ENCODE data around the gene BBX. TPM values are rescaled to one million over a fixed set of nuclear protein-coding genes. Genes with fewer than 3 reads are reported as not detected.

Gene BBX
- total RNA-seq, 4 donors from 2014 or later = 33.0 to 46.3 (median 36.7) TPM

DNA sequence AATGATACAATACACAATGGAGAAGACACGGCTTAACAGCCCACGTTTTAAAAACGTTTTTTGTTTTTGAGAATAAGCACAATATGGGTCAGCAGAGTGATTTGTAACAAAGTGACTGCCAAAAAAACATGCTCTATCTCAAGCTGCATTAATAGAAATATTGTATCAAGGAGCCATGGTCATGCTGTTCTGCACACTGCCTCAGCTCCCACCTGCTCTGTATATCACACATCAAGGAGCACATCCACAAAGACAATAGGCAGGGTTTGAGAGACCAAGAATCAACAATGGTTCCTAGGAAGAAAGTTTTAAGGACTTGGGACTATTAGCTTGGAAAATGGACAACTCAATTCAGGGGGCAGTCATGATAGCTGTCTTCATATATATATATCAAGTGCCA, 6.3 kb upstream of the BBX start:
- H3K36me3 ChIP-seq = no peaks in the 10 kb centered on the region
- H3K4me1 ChIP-seq = no peaks in the 10 kb centered on the region
- H3K27me3 ChIP-seq = no peaks in the 10 kb centered on the region
- no peak overlapping the region for H3K27ac ChIP-seq
- TF ChIP-seq POLR2A (IDR thresholded peaks at IDR 0.05) = no peak
- TF ChIP-seq, protein P1, sequence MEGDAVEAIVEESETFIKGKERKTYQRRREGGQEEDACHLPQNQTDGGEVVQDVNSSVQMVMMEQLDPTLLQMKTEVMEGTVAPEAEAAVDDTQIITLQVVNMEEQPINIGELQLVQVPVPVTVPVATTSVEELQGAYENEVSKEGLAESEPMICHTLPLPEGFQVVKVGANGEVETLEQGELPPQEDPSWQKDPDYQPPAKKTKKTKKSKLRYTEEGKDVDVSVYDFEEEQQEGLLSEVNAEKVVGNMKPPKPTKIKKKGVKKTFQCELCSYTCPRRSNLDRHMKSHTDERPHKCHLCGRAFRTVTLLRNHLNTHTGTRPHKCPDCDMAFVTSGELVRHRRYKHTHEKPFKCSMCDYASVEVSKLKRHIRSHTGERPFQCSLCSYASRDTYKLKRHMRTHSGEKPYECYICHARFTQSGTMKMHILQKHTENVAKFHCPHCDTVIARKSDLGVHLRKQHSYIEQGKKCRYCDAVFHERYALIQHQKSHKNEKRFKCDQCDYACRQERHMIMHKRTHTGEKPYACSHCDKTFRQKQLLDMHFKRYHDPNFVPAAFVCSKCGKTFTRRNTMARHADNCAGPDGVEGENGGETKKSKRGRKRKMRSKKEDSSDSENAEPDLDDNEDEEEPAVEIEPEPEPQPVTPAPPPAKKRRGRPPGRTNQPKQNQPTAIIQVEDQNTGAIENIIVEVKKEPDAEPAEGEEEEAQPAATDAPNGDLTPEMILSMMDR (IDR thresholded peaks at IDR 0.05) = no peak
- no peaks in the 10 kb centered on the region for H3K9me3 ChIP-seq
- no peak for DNase-seq
- no peak overlapping the region for H3K4me3 ChIP-seq

DNA sequence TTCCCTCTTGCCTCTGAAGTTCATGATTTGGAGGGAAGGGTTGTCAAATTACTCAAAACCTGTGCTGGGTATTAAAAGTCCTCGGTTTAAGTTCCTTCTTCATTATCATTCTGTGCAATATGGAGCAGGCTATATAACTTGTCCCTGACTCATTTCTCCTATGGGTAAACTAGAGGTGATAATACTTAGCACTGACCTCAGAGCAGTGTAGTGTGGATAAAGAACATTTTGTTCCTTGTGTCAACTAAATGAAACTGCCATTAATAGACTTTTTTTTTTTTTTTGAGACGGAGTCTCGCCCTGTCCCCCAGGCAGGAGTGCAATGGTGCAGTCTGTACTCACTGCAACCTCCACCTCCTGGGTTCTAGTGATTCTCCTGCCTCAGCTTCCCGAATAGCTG, 2.2 kb upstream of the BBX start:
- H3K4me1 ChIP-seq = peaks cover 0 to 7% (median 2%) of the 10 kb centered on the region in 4 donors
- TF ChIP-seq, protein P1 (IDR thresholded peaks at IDR 0.05) = no peak
- no peak for TF ChIP-seq POLR2A (IDR thresholded peaks at IDR 0.05)
- H3K36me3 ChIP-seq = no peaks in the 10 kb centered on the region
- H3K4me3 ChIP-seq = no peak overlapping the region
- no peaks in the 10 kb centered on the region for H3K9me3 ChIP-seq
- H3K27ac ChIP-seq = no peak overlapping the region
- H3K27me3 ChIP-seq = no peaks in the 10 kb centered on the region
- no peak for DNase-seq

DNA sequence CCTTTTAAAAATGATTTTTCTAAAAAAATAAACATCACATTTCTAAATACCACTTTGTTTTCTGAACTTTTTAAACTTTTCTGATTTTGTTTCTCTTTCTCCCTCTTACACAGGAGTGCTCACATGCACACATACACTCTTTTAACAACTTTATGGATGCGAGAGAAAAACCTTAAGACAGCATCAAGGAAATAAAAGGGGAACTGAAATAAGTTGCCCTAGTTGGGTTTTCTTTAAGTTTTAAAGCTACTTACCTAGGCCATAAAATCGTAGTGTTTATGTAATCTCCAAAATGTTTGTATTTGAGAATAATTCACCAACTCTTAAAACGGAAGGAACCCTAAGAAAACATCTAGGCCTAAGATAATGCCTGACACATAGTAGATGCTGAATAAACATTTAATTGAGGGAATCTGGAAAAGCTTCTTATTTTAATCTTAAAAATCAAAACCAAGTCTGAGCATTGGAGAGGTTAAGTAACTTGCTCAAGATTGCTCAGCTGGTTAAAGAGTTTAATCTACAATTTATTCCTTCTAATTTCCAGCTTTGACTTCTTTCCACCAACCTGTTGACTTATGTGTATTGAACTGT, 1.2 kb upstream of the BBX start:
- Histone ChIP-seq H3K4me1 (peaks cover 0 to 12% (median 2%) of the 10 kb centered on the region in 4 donors), H3K27me3 (no peaks in the 10 kb centered on the region), H3K27ac (no peak overlapping the region), H3K4me3 (no peak overlapping the region), H3K9me3 (no peaks in the 10 kb centered on the region), H3K36me3 (no peaks in the 10 kb centered on the region)
- DNase-seq = no peak
- TF ChIP-seq, protein P1 (IDR thresholded peaks at IDR 0.05) = no peak
- no peak for TF ChIP-seq POLR2A (IDR thresholded peaks at IDR 0.05)

DNA sequence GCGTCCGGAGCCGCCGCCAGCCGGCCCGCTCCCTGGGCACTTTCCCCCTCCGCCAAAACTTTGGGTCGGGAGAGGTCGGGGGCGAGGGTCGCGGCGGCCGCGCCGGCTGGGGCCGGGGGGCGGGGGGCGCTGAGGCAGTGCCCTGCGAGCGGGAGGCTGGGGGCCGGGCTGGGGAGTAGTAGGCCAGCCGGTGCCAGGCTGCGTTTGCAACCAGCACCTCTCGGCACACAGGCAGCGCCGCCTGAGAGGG, 452 bp downstream of the BBX start:
- H3K27me3 ChIP-seq = no peaks in the 10 kb centered on the region
- peak in 1 of 3 donors; percentile 64 for DNase-seq
- peaks cover 0 to 12% (median 2%) of the 10 kb centered on the region in 4 donors for H3K4me1 ChIP-seq
- peak overlapping the region; percentile 81 to 95 (median 92) for H3K4me3 ChIP-seq
- no peaks in the 10 kb centered on the region for H3K9me3 ChIP-seq
- TF ChIP-seq, protein P1 (IDR thresholded peaks at IDR 0.05) = no peak
- no peak for TF ChIP-seq POLR2A (IDR thresholded peaks at IDR 0.05)
- peak overlapping the region; percentile 90 to 97 (median 96) for H3K27ac ChIP-seq
- H3K36me3 ChIP-seq = no peaks in the 10 kb centered on the region

DNA sequence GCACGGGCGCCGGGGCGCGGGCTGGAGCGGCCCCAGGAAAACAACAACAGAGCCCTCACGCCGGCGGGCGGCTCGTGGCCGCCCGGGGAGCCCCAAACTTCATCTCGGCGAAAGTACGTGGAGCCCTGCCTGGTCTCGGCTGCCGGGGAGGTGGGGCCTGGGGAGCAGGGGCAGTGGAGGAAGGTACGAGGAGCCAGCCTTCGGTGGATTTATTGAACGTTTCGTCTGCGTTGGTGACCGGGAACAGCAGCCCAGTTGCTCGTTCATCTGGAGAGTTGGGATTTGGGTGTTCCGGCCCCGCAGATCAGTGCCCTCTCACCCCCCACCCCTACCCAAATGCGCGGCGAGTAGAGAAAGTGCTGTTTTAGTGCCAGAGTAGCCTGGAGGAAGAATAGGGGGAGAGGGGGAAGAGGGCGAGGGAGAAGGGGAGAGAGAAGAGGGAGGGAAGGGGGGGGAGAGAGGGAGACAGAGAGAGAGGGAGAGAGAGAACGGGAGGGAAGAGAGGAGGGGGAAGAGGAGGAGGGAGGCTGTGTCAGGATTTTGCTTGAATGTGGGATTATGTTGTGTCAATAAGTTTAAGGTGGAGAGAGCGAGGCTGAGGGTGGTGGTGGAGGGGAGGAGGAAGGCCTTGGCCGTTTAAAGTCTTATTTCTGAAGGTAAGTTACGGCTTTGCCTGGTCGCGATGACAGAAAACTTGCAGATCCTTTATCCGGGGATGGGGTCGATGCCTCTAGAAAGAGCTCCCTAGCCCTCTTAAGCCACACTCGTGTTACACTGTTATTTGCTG, 970 bp downstream of the BBX start:
- no peaks in the 10 kb centered on the region for H3K9me3 ChIP-seq
- H3K4me1 ChIP-seq = peaks cover 0 to 12% (median 3%) of the 10 kb centered on the region in 4 donors
- no peaks in the 10 kb centered on the region for H3K27me3 ChIP-seq
- TF ChIP-seq, protein P1 (IDR thresholded peaks at IDR 0.05) = no peak
- no peak for TF ChIP-seq POLR2A (IDR thresholded peaks at IDR 0.05)
- H3K36me3 ChIP-seq = no peaks in the 10 kb centered on the region
- peak overlapping the region; percentile 81 to 95 (median 92) for H3K4me3 ChIP-seq
- DNase-seq = peak; percentile 53 to 83 (median 77)
- peak overlapping the region; percentile 90 to 97 (median 96) for H3K27ac ChIP-seq
